Neural cell (in vitro differentiated cells): ENCODE data around the gene NRP1. TPM values are rescaled to one million over a fixed set of nuclear protein-coding genes. Genes with fewer than 3 reads are reported as not detected.

Experiments
- H2AFZ ChIP-seq: fragments of 200-600, 300-800 bp; sonication (generic), shearing (Covaris generic); 2 replicates; pipeline ENCODE4 v1.6.0; 2014; ENCODE audit warnings: low read depth, mild to moderate bottlenecking, antibody characterized with exemption, low read length, moderate library complexity
- H3F3A ChIP-seq: fragments of 200-600 bp; shearing (Covaris generic); 2 replicates; pipeline ENCODE4 v1.6.1; 2016; ENCODE audit warnings: mild to moderate bottlenecking, moderate library complexity, mixed read lengths, antibody characterized with exemption, low read length; ENCODE audit not compliant: insufficient read depth, poor library complexity, severe bottlenecking
- H3K27ac ChIP-seq: fragments of 200-600, 300-800 bp; sonication (generic), shearing (Covaris generic); 2 replicates; pipeline ENCODE4 v1.5.1; 2014; ENCODE audit warnings: mild to moderate bottlenecking, low read length, moderate library complexity
- H3K27me3 ChIP-seq: fragments of 300-800, 200-600 bp; sonication (generic), shearing (Covaris generic); 2 replicates; pipeline ENCODE4 v1.6.0; 2014; ENCODE audit warnings: mild to moderate bottlenecking, low read depth, low read length, moderate library complexity; ENCODE audit not compliant: insufficient read depth
- H3K36me3 ChIP-seq: fragments of 300-800, 200-600 bp; sonication (generic), shearing (Covaris generic); 2 replicates; pipeline ENCODE4 v1.5.1; 2014; ENCODE audit warnings: mild to moderate bottlenecking, antibody characterized with exemption, low read length, moderate library complexity; ENCODE audit not compliant: insufficient read depth
- H3K4me2 ChIP-seq: fragments of 300-800, 200-600 bp; sonication (generic), shearing (Covaris generic); 2 replicates; pipeline ENCODE4 v1.6.0; 2014; ENCODE audit warnings: mild to moderate bottlenecking, low read length
- H3K4me3 ChIP-seq: fragments of 300-800, 200-600 bp; sonication (generic), shearing (Covaris generic); 2 replicates; pipeline ENCODE4 v1.5.1; 2014; ENCODE audit warnings: mild to moderate bottlenecking, low read length, moderate library complexity
- H3K79me2 ChIP-seq: fragments of 200-600 bp; shearing (Covaris generic); replicated peaks from 2 replicates; pipeline ENCODE4 v1.6.0; 2014; ENCODE audit warnings: mild to moderate bottlenecking, low read length, moderate library complexity; ENCODE audit not compliant: insufficient read depth
- H3K9ac ChIP-seq: fragments of 300-800, 200-600 bp; sonication (generic), shearing (Covaris generic); 2 replicates; pipeline ENCODE4 v1.6.1; 2016; ENCODE audit warnings: mild to moderate bottlenecking, low read length, mixed read lengths
- H3K9me2 ChIP-seq: fragments of 200-600 bp; shearing (Covaris generic); 2 replicates; pipeline ENCODE4 v1.6.1; 2016; ENCODE audit warnings: mild to moderate bottlenecking, low read length, mixed read lengths; ENCODE audit not compliant: insufficient read depth
- H3K9me3 ChIP-seq: fragments of 200-600, 300-800 bp; sonication (generic), shearing (Covaris generic); 2 replicates; pipeline ENCODE4 v1.6.1; 2016; ENCODE audit warnings: mild to moderate bottlenecking, mixed run types, low read length, moderate library complexity, mixed read lengths
- H4K20me1 ChIP-seq: fragments of 200-600 bp; shearing (Covaris generic); 2 replicates; pipeline ENCODE4 v1.6.1; 2016; ENCODE audit warnings: mild to moderate bottlenecking, mixed run types; ENCODE audit not compliant: insufficient read depth
- EP300 ChIP-seq: fragments of 450-650 bp; conservative IDR thresholded peaks from 2 replicates; pipeline ENCODE4 v1.6.1; 2014; ENCODE audit warnings: antibody characterized with exemption, mild to moderate bottlenecking, moderate library complexity; ENCODE audit not compliant: poor library complexity, severe bottlenecking
- EZH2 ChIP-seq: fragments of 200-600, 300-800 bp; shearing (Covaris generic), sonication (generic); IDR thresholded peaks from 2 replicates; pipeline ENCODE4 v1.6.1; 2014; ENCODE audit warnings: antibody characterized with exemption, low read length, borderline replicate concordance, mild to moderate bottlenecking; ENCODE audit not compliant: insufficient read depth, poor library complexity, severe bottlenecking
- MXI1 ChIP-seq: fragments of 450-650 bp; conservative IDR thresholded peaks from 2 replicates; pipeline ENCODE4 v1.6.1; 2014; ENCODE audit warnings: antibody characterized with exemption, mild to moderate bottlenecking; ENCODE audit not compliant: poor library complexity, severe bottlenecking
- POLR2AphosphoS5 ChIP-seq: IDR thresholded peaks from 2 replicates; pipeline ENCODE4 v1.6.1; 2012
- RAD21 ChIP-seq: fragments of 450-650 bp; conservative IDR thresholded peaks from 2 replicates; pipeline ENCODE4 v1.6.1; 2014; ENCODE audit warnings: antibody characterized with exemption, mild to moderate bottlenecking, moderate library complexity
- REST ChIP-seq: IDR thresholded peaks from 2 replicates; pipeline ENCODE4 v1.6.1; 2012; ENCODE audit warnings: borderline replicate concordance
- SMC3 ChIP-seq: fragments of 450-650 bp; conservative IDR thresholded peaks from 2 replicates; pipeline ENCODE4 v1.6.1; 2014; ENCODE audit warnings: antibody characterized with exemption, mild to moderate bottlenecking, moderate library complexity; ENCODE audit not compliant: poor library complexity
- TAF1 ChIP-seq: IDR thresholded peaks from 2 replicates; pipeline ENCODE4 v1.6.1; 2012; ENCODE audit warnings: low read depth
- polyA plus RNA-seq: library from polyadenylated mRNA; depleted of rRNA; stranded (reverse); fragments of >200 nt; gene quantifications from 2 replicates; pipeline ENCODE4 v1.2.3, GENCODE V29; 2014
- TF ChIP-seq, protein P1 (sequence below): fragments of 450-650 bp; IDR thresholded peaks from 2 replicates; pipeline ENCODE4 v1.5.1; 2014; ENCODE audit warnings: antibody characterized with exemption, mild to moderate bottlenecking, moderate library complexity; ENCODE audit not compliant: poor library complexity, severe bottlenecking

NRP1 gene
- polyA plus RNA-seq, 1 donor from 2014 or later = 23.2 TPM

- Histone ChIP-seq H3F3A (no peaks in the 10 kb centered on the region), H3K4me3 (no peak overlapping the region), H3K9ac (no peak overlapping the region), H3K9me2 (no peaks in the 10 kb centered on the region), H3K36me3 (no peaks in the 10 kb centered on the region), H3K4me2 (no peak overlapping the region), H3K27me3 (no peaks in the 10 kb centered on the region), H3K9me3 (no peaks in the 10 kb centered on the region), H3K79me2 (peaks cover 16% of the 10 kb centered on the region), H2AFZ (no peak overlapping the region), H3K27ac (no peak overlapping the region), H4K20me1 (no peaks in the 10 kb centered on the region)
- no peak for TF ChIP-seq POLR2AphosphoS5
- TF ChIP-seq TAF1 = no peak
- TF ChIP-seq EP300 = no peak
- TF ChIP-seq REST = no peak
- TF ChIP-seq SMC3 = no peak
- TF ChIP-seq EZH2 = no peak
- TF ChIP-seq, protein P1, sequence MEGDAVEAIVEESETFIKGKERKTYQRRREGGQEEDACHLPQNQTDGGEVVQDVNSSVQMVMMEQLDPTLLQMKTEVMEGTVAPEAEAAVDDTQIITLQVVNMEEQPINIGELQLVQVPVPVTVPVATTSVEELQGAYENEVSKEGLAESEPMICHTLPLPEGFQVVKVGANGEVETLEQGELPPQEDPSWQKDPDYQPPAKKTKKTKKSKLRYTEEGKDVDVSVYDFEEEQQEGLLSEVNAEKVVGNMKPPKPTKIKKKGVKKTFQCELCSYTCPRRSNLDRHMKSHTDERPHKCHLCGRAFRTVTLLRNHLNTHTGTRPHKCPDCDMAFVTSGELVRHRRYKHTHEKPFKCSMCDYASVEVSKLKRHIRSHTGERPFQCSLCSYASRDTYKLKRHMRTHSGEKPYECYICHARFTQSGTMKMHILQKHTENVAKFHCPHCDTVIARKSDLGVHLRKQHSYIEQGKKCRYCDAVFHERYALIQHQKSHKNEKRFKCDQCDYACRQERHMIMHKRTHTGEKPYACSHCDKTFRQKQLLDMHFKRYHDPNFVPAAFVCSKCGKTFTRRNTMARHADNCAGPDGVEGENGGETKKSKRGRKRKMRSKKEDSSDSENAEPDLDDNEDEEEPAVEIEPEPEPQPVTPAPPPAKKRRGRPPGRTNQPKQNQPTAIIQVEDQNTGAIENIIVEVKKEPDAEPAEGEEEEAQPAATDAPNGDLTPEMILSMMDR = no peak
- TF ChIP-seq RAD21 = no peak
- TF ChIP-seq MXI1 = no peak
Observed at GRCh38 chr10:33284945-33285344, 49.5 kb downstream of the NRP1 start.

GRCh38 chr10:33279811-33280602 lies 54.5 kb downstream of the NRP1 start:
- Histone ChIP-seq H3K9ac (no peak overlapping the region), H3K27ac (no peak overlapping the region), H3K9me3 (no peaks in the 10 kb centered on the region), H3K9me2 (no peaks in the 10 kb centered on the region), H2AFZ (no peak overlapping the region), H4K20me1 (no peaks in the 10 kb centered on the region), H3K36me3 (no peaks in the 10 kb centered on the region), H3K4me2 (no peak overlapping the region), H3K4me3 (no peak overlapping the region), H3K27me3 (no peaks in the 10 kb centered on the region), H3K79me2 (peaks cover 8% of the 10 kb centered on the region), H3F3A (no peaks in the 10 kb centered on the region)
- no peak for TF ChIP-seq SMC3
- no peak for TF ChIP-seq POLR2AphosphoS5
- TF ChIP-seq EP300 = no peak
